Neuron (in vitro differentiated cells): ENCODE measurements around the gene DAPK1.
A peak's percentile ranks its signal among the peaks of the same experiment; 100 is the strongest.

Experiments used
- H2AFZ ChIP-seq: one replicate; pipeline ENCODE4 v1.6.1; 2013; ENCODE audit warnings: low read depth, mild to moderate bottlenecking, inconsistent platforms, low read length, moderate library complexity
- H3K27me3 ChIP-seq: one replicate; pipeline ENCODE4 v1.6.1; 2013; ENCODE audit warnings: low read length; ENCODE audit not compliant: insufficient read depth
- H3K36me3 ChIP-seq: one replicate; pipeline ENCODE4 v1.6.1; 2013; ENCODE audit warnings: low read length; ENCODE audit not compliant: insufficient read depth
- H3K4me1 ChIP-seq: one replicate; pipeline ENCODE4 v1.6.1; 2013; ENCODE audit warnings: low read length; ENCODE audit not compliant: insufficient read depth
- H3K4me3 ChIP-seq: 2 replicates; pipeline ENCODE4 v1.5.1; 2013; ENCODE audit warnings: mild to moderate bottlenecking, low read length, moderate library complexity
- H3K9me3 ChIP-seq: one replicate; pipeline ENCODE4 v1.6.1; 2013; ENCODE audit warnings: low read length

DAPK1 gene

GRCh38 chr9:87711857-87712800 lies 214.5 kb downstream of the DAPK1 start:
- H2AFZ ChIP-seq = no peak overlapping the region
- H3K9me3 ChIP-seq = no peaks in the 10 kb centered on the region
- no peaks in the 10 kb centered on the region for H3K27me3 ChIP-seq
- H3K36me3 ChIP-seq = peaks cover 19% of the 10 kb centered on the region
- H3K4me3 ChIP-seq = no peak overlapping the region
- H3K4me1 ChIP-seq = no peaks in the 10 kb centered on the region

DNA sequence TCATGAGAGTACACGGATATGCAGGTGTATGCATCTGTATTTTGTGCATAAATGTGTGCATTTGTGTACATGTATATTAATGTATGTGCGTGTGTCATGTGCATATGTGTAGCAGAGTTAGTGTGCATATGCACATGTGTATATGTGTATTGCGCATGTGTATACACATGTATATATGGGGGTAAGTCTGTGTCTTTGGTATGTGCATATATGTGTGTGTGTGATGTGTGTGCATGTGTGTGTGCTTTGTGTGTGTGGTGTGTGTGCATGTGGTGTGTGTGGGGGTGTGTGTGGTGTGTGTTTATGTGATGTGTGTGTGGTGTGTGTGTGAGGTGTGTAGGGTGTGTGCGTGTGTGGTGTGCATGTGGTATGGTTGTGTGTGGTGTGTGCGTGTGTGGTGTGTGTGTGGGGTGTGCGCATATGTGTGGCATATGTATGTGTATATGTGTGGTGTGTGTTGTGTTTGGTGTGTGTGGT lies 215.2 kb downstream of the DAPK1 start:
- Histone ChIP-seq H3K9me3 (no peaks in the 10 kb centered on the region), H3K36me3 (peaks cover 12% of the 10 kb centered on the region), H3K27me3 (no peaks in the 10 kb centered on the region), H3K4me3 (no peak overlapping the region), H2AFZ (no peak overlapping the region), H3K4me1 (no peaks in the 10 kb centered on the region)

- Histone ChIP-seq H3K4me3 (no peak overlapping the region), H3K36me3 (peaks cover 9% of the 10 kb centered on the region), H3K4me1 (no peaks in the 10 kb centered on the region), H3K27me3 (no peaks in the 10 kb centered on the region), H2AFZ (no peak overlapping the region), H3K9me3 (no peaks in the 10 kb centered on the region)
These were observed 215.8 kb downstream of the DAPK1 start for GRCh38 chr9:87713278-87713987.

GRCh38 chr9:87713988-87714330 lies 216.3 kb downstream of the DAPK1 start:
- H3K27me3 ChIP-seq = no peaks in the 10 kb centered on the region
- H3K4me1 ChIP-seq = no peaks in the 10 kb centered on the region
- no peaks in the 10 kb centered on the region for H3K9me3 ChIP-seq
- no peak overlapping the region for H3K4me3 ChIP-seq
- H2AFZ ChIP-seq = no peak overlapping the region
- H3K36me3 ChIP-seq = peaks cover 6% of the 10 kb centered on the region

GRCh38 chr9:87714819-87715218 lies 217.2 kb downstream of the DAPK1 start:
- Histone ChIP-seq H3K36me3 (no peaks in the 10 kb centered on the region), H3K4me1 (no peaks in the 10 kb centered on the region), H3K9me3 (no peaks in the 10 kb centered on the region), H2AFZ (no peak overlapping the region), H3K27me3 (no peaks in the 10 kb centered on the region), H3K4me3 (no peak overlapping the region)

DNA sequence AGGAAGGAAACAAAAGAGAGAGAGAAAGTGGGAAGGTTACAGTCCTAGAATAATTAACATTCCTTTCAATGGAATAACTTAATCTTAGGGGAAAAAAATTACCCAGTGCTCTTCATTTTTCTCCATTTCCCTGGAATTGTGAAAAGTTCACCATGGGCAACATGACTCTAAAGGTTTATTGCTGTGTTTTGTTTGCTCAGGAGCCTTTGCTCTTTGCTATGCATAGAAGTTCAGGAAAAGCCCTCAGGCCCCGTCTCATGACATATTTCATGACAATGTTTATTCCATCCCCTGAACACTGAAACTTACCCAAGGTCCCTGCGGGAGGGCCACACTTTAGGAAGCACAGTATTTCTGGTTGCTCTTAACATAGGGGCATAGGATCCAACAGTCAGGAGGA lies 218.5 kb downstream of the DAPK1 start:
- Histone ChIP-seq H3K4me3 (no peak overlapping the region), H3K36me3 (no peaks in the 10 kb centered on the region), H2AFZ (no peak overlapping the region), H3K4me1 (no peaks in the 10 kb centered on the region), H3K27me3 (no peaks in the 10 kb centered on the region), H3K9me3 (no peaks in the 10 kb centered on the region)

- no peak overlapping the region for H2AFZ ChIP-seq
- peaks cover 5% of the 10 kb centered on the region for H3K27me3 ChIP-seq
- H3K36me3 ChIP-seq = no peaks in the 10 kb centered on the region
- no peak overlapping the region for H3K4me3 ChIP-seq
- no peaks in the 10 kb centered on the region for H3K4me1 ChIP-seq
- H3K9me3 ChIP-seq = no peaks in the 10 kb centered on the region
These were observed 219.8 kb downstream of the DAPK1 start for GRCh38 chr9:87717456-87717855.

- Histone ChIP-seq H2AFZ (no peak overlapping the region), H3K9me3 (no peaks in the 10 kb centered on the region), H3K4me3 (no peak overlapping the region), H3K27me3 (peaks cover 6% of the 10 kb centered on the region), H3K36me3 (no peaks in the 10 kb centered on the region), H3K4me1 (no peaks in the 10 kb centered on the region)
These were observed 220.6 kb downstream of the DAPK1 start for GRCh38 chr9:87718231-87718630.

- H2AFZ ChIP-seq = no peak overlapping the region
- H3K4me3 ChIP-seq = no peak overlapping the region
- H3K4me1 ChIP-seq = no peaks in the 10 kb centered on the region
- no peaks in the 10 kb centered on the region for H3K36me3 ChIP-seq
- peaks cover 6% of the 10 kb centered on the region for H3K27me3 ChIP-seq
- no peaks in the 10 kb centered on the region for H3K9me3 ChIP-seq
These were observed 221.4 kb downstream of the DAPK1 start for GRCh38 chr9:87718852-87719612.

DNA sequence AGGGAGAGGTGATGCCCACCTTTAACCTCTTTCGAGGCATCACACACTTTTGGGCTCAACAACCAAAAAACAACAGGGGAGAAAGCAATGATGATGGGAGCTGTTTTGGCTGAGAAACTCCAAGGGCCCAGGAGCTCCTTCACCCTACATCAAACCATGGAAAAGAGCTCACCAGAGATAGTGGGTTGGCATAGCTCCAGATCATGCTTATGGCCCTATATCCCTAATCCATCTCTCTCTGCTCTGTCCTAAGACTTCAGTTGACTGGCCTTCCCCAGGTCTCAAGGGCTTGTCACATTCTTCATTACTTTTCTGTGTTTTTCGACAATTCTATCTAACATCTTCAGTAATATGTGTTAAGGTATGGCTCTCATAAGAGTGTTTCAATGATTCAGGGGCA lies 222.5 kb downstream of the DAPK1 start:
- Histone ChIP-seq H3K4me3 (no peak overlapping the region), H3K36me3 (no peaks in the 10 kb centered on the region), H3K27me3 (peaks cover 6% of the 10 kb centered on the region), H2AFZ (no peak overlapping the region), H3K9me3 (no peaks in the 10 kb centered on the region), H3K4me1 (no peaks in the 10 kb centered on the region)

DNA sequence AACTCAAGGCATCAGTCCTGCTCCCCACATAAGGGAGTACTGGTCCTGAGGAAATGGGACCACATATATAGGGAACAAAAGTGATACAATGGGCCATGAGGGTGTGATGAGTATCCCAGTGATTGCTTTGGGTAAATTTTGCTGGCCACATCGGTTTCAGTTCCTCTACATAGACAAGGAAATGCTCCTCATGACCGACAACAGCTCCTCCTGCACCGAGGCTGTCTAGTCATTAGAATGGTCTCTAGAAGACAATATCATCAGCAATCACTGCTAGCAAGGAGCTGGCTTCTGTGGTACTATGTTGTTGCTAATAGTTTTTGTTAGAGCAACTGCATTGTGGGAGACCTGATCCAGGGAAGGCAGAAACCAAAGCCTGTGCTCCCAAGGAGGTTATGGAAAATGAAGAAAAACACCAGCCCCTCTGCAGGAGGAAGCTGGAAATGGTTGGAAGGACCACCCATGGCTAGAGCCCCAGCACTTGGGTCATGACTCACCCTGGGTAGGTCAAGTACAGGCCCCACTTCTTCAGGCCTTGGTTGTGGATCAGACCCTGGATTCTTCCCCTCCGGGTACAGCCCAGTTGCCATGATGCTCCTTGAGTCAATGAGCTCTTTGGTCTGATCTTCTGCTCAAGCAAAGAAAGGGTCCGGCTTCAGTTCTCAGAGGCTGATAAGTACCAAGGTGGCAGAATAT lies 224.9 kb downstream of the DAPK1 start:
- peaks cover 6% of the 10 kb centered on the region for H3K27me3 ChIP-seq
- H3K9me3 ChIP-seq = no peaks in the 10 kb centered on the region
- no peaks in the 10 kb centered on the region for H3K36me3 ChIP-seq
- no peak overlapping the region for H3K4me3 ChIP-seq
- no peak overlapping the region for H2AFZ ChIP-seq
- H3K4me1 ChIP-seq = peaks cover 7% of the 10 kb centered on the region

- H2AFZ ChIP-seq = peak overlapping the region; percentile 91
- H3K27me3 ChIP-seq = peaks cover 6% of the 10 kb centered on the region
- H3K9me3 ChIP-seq = no peaks in the 10 kb centered on the region
- peaks cover 16% of the 10 kb centered on the region for H3K36me3 ChIP-seq
- H3K4me1 ChIP-seq = peaks cover 10% of the 10 kb centered on the region
- H3K4me3 ChIP-seq = peak overlapping the region; percentile 77
These were observed 227.8 kb downstream of the DAPK1 start for GRCh38 chr9:87725356-87725899.
